A673 (cell line): Measurements from ENCODE around the gene GRAMD1B. TPM values are rescaled to one million over a fixed set of nuclear protein-coding genes. Genes with fewer than 3 reads are reported as not detected.

Source experiments
- BruUV-seq: library from RNA; stranded (reverse); fragments of 400-500 nt; replicated peaks from 2 replicates; lab custom pipeline; 2021; lab: Mats Ljungman, UMichigan
- CTCF ChIA-PET: fragments of 300-600 bp; sonication (Branson Sonifier 250); formaldehyde crosslinking; loops from one replicate; lab custom pipeline; 2022; ENCODE audit warnings: antibody characterized with exemption; lab: Charles Lee
- POLR2A ChIA-PET: fragments of 300-600 bp; sonication (Branson Sonifier 250); formaldehyde crosslinking; loops from one replicate; lab custom pipeline; 2022; ENCODE audit warnings: antibody characterized with exemption; ENCODE audit not compliant: low non-redundant PET; lab: Charles Lee
- DNase-seq: peaks from one replicate; pipeline ENCODE4 v3.0.0-alpha.2; 2015; ENCODE audit warnings: low spot score
- H3K27ac ChIP-seq: fragments of 200-600 bp; sonication (generic); 2 replicates; pipeline ENCODE4 v1.5.1; 2016; ENCODE audit warnings: mixed run types, low read depth, mild to moderate bottlenecking, mixed read lengths, antibody characterized with exemption, low read length; ENCODE audit not compliant: poor library complexity, severe bottlenecking
- H3K27me3 ChIP-seq: fragments of 200-600 bp; sonication (generic); replicated peaks from 2 replicates; pipeline ENCODE4 v1.6.1; 2017; ENCODE audit warnings: mixed run types, low read depth, mild to moderate bottlenecking, mixed read lengths, antibody characterized with exemption, low read length; ENCODE audit not compliant: insufficient read depth, poor library complexity
- H3K36me3 ChIP-seq: fragments of 200-600 bp; sonication (generic); 2 replicates; pipeline ENCODE4 v1.6.1; 2016; ENCODE audit warnings: mixed run types, mild to moderate bottlenecking, mixed read lengths, antibody characterized with exemption, low read length; ENCODE audit not compliant: insufficient read depth, poor library complexity, severe bottlenecking
- H3K4me1 ChIP-seq: fragments of 200-600 bp; sonication (generic); 2 replicates; pipeline ENCODE4 v1.6.1; 2017; ENCODE audit warnings: mixed run types, mild to moderate bottlenecking, mixed read lengths, antibody characterized with exemption, low read length; ENCODE audit not compliant: insufficient read depth, poor library complexity, severe bottlenecking
- H3K4me3 ChIP-seq: fragments of 200-600 bp; sonication (generic); 2 replicates; pipeline ENCODE4 v1.5.1; 2016; ENCODE audit warnings: low read depth, mixed run types, mild to moderate bottlenecking, mixed read lengths, low read length; ENCODE audit not compliant: poor library complexity, severe bottlenecking
- H3K9me3 ChIP-seq: fragments of 200-600 bp; sonication (generic); 2 replicates; pipeline ENCODE4 v1.6.1; 2016; ENCODE audit warnings: mixed run types, low read depth, mild to moderate bottlenecking, mixed read lengths, antibody characterized with exemption, low read length; ENCODE audit not compliant: poor library complexity, severe bottlenecking
- EZH2 ChIP-seq: fragments of 200-600 bp; sonication (generic); IDR thresholded peaks from 2 replicates; pipeline ENCODE4 v1.6.1; 2017; ENCODE audit warnings: borderline replicate concordance, low read depth, mild to moderate bottlenecking, mixed read lengths, antibody characterized with exemption, low read length; ENCODE audit not compliant: poor library complexity, severe bottlenecking
- intact Hi-C: fragments of 100-400 bp; cut with micrococcal nuclease; formaldehyde crosslinking; loops from one replicate; pipeline ENCODE4 v1.10.0; 2022; ENCODE audit not compliant: unreplicated experiment
- total RNA-seq: library from RNA; stranded (reverse); gene quantifications from 2 replicates; pipeline ENCODE4 v1.2.3, GENCODE V29; 2021
- TF ChIP-seq, protein P1 (sequence below): fragments of 300-800, 200-600 bp; sonication (generic); conservative IDR thresholded peaks from 2 replicates; pipeline ENCODE4 v1.5.1; 2017; ENCODE audit warnings: low read depth, mild to moderate bottlenecking, antibody characterized with exemption, low read length, moderate library complexity, mixed read lengths

GRAMD1B gene
- total RNA-seq, 1 experiment from 2014 or later = 13.0 TPM

DNA sequence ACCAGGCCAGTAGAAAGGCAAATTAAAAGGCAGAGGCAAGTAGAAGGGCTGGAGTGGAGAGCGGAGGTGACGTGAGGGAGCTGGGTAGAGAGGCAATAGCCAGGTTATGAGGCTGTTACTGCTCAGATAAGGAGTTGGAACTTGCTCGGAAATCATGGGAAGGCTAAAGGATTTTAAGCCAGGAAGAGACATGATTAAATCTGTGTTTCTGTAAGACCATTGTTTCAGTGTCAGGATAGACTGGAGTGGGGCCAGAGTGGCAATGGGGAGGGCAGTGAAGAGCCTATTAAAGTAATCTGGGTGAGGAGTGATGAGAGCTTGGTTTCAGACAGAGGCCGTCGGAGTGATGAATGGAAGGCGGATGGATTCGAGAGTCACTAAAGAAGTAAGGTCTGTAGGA lies 39.0 kb downstream of the GRAMD1B start:
- no TSS peak for BruUV-seq
- POLR2A ChIA-PET = no interaction called here
- Histone ChIP-seq H3K4me3 (no peak overlapping the region), H3K27ac (no peak overlapping the region), H3K27me3 (no peaks in the 10 kb centered on the region), H3K9me3 (no peaks in the 10 kb centered on the region), H3K36me3 (no peaks in the 10 kb centered on the region), H3K4me1 (peaks cover 9% of the 10 kb centered on the region)
- intact Hi-C loops = no loop called here
- CTCF ChIA-PET = no interaction called here
- DNase-seq = no peak
- no peak for TF ChIP-seq EZH2

DNA sequence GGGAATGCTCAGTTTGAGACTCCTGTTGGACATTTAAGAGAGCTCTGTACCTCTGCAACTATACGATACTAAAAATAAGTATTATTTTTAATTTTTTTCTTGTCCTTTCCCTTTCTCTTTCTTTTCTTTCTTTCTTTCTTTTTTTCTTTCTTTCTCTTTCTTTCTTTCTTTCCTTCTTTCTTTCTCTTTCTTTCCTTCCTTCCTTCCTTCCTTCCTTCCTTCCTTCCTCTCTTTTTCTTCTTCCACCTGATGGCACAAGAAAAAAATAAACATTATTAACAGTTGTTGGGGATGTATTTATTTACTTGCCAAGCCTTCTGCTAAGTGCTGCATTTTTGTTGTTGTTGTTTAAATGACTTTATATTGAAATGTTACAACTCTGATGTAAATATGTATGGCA lies 39.5 kb downstream of the GRAMD1B start:
- TF ChIP-seq, protein P1, sequence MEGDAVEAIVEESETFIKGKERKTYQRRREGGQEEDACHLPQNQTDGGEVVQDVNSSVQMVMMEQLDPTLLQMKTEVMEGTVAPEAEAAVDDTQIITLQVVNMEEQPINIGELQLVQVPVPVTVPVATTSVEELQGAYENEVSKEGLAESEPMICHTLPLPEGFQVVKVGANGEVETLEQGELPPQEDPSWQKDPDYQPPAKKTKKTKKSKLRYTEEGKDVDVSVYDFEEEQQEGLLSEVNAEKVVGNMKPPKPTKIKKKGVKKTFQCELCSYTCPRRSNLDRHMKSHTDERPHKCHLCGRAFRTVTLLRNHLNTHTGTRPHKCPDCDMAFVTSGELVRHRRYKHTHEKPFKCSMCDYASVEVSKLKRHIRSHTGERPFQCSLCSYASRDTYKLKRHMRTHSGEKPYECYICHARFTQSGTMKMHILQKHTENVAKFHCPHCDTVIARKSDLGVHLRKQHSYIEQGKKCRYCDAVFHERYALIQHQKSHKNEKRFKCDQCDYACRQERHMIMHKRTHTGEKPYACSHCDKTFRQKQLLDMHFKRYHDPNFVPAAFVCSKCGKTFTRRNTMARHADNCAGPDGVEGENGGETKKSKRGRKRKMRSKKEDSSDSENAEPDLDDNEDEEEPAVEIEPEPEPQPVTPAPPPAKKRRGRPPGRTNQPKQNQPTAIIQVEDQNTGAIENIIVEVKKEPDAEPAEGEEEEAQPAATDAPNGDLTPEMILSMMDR = no peak
- no peak for TF ChIP-seq EZH2
- no peak for DNase-seq
- no TSS peak for BruUV-seq
- Histone ChIP-seq H3K9me3 (no peaks in the 10 kb centered on the region), H3K4me1 (peaks cover 14% of the 10 kb centered on the region), H3K27ac (no peak overlapping the region), H3K27me3 (no peaks in the 10 kb centered on the region), H3K4me3 (no peak overlapping the region), H3K36me3 (no peaks in the 10 kb centered on the region)
- intact Hi-C loops = no loop called here
- ChIA-PET POLR2A (no interaction called here), CTCF (no interaction called here)

GRCh38 chr11:123470842-123471241 lies 40.8 kb downstream of the GRAMD1B start:
- peaks cover 26% of the 10 kb centered on the region for H3K4me1 ChIP-seq
- CTCF ChIA-PET = no interaction called here

More at GRCh38 chr11:123470842-123471241, 40.8 kb downstream of the GRAMD1B start:
- POLR2A ChIA-PET = no interaction called here
- Histone ChIP-seq H3K27ac (no peak overlapping the region), H3K27me3 (no peaks in the 10 kb centered on the region), H3K9me3 (no peaks in the 10 kb centered on the region), H3K4me3 (no peak overlapping the region), H3K36me3 (no peaks in the 10 kb centered on the region)
- no peak for DNase-seq
- no TSS peak for BruUV-seq
- intact Hi-C loops = loop anchor here (10.0 kb wide), 1 partner anchor 606 kb away; no protein-coding TSS in a partner anchor
- TF ChIP-seq, protein P1 = no peak
- no peak for TF ChIP-seq EZH2
